SKM-1 (cell line): Measurements from ENCODE around the gene RBM3.
A peak's percentile ranks its signal among the peaks of the same experiment; 100 is the strongest.
"Not testable (repeated sequence)": the region's sequence is repeated elsewhere in the genome, so short reads cannot be mapped to it uniquely, and the experiment has no call there.

Source experiments
- DNase-seq: peaks from one replicate; lab custom pipeline; 2025; ENCODE audit not compliant: unreplicated experiment; lab: John Stamatoyannopoulos, UW

RBM3 gene

GRCh38 chrX:48574270-48575266 lies at the start of gene RBM3:
Gene RBM3 (plus strand): TSS chrX:48574484. CDS start chrX:48575181, 697 bp downstream.
- DNase-seq, result peak; percentile 75

- not testable (repeated sequence) for DNase-seq
Measured at GRCh38 chrX:48525853-48526252, 48.4 kb upstream of the RBM3 start.

GRCh38 chrX:48530736-48531135 lies 43.5 kb upstream of the RBM3 start:
- no peak for DNase-seq

GRCh38 chrX:48531358-48531959 lies 42.8 kb upstream of the RBM3 start:
- DNase-seq, result no peak

GRCh38 chrX:48532161-48532560 lies 42.1 kb upstream of the RBM3 start:
- DNase-seq, result no peak

GRCh38 chrX:48533165-48533564 lies 41.1 kb upstream of the RBM3 start:
- DNase-seq, result no peak

GRCh38 chrX:48538641-48539344 lies 35.5 kb upstream of the RBM3 start:
- DNase-seq, result no peak

GRCh38 chrX:48539345-48540027 lies 34.8 kb upstream of the RBM3 start, which contains the start of gene TBC1D25:
Gene TBC1D25 (plus strand): TSS chrX:48539714. CDS start chrX:48539798, 84 bp downstream.
- peak; percentile 93 for DNase-seq

- no peak for DNase-seq
Measured at GRCh38 chrX:48540028-48540375, 34.3 kb upstream of the RBM3 start.

- DNase-seq, result no peak
Measured at GRCh38 chrX:48540480-48540879, 33.8 kb upstream of the RBM3 start.

GRCh38 chrX:48541140-48541814 lies 33.0 kb upstream of the RBM3 start:
- no peak for DNase-seq

GRCh38 chrX:48548871-48549270 lies 25.4 kb upstream of the RBM3 start:
- DNase-seq, result no peak

- DNase-seq, result not testable (repeated sequence)
Measured at GRCh38 chrX:48555731-48556325, 18.5 kb upstream of the RBM3 start.

- no peak for DNase-seq
Measured at GRCh38 chrX:48558271-48558670, 16.0 kb upstream of the RBM3 start.

GRCh38 chrX:48559636-48560035 lies 14.6 kb upstream of the RBM3 start:
- no peak for DNase-seq

- no peak for DNase-seq
Measured at GRCh38 chrX:48560056-48560455, 14.2 kb upstream of the RBM3 start.

GRCh38 chrX:48560681-48561080 lies 13.6 kb upstream of the RBM3 start:
- no peak for DNase-seq

GRCh38 chrX:48569958-48570357 lies 4.3 kb upstream of the RBM3 start:
- no peak for DNase-seq

GRCh38 chrX:48573690-48574269 lies 504 bp upstream of the RBM3 start:
- DNase-seq, result no peak

GRCh38 chrX:48575642-48576041 lies 1.4 kb downstream of the RBM3 start:
- no peak for DNase-seq
